ENCODE results near the gene SACS. TPM values are rescaled to one million over a fixed set of nuclear protein-coding genes. Genes with fewer than 3 reads are reported as not detected.

Gene SACS
- polyA plus RNA-seq, 3 donors: 1.7 to 2.7 (median 2.2) TPM

GRCh38 chr13:23453132-23453531, 19.6 kb upstream of the SACS start:
- no peaks in the 10 kb centered on the region for H3K79me2 ChIP-seq (ENCODE audit: insufficient read depth, low read length)

GRCh38 chr13:23450340-23451046, 17.0 kb upstream of the SACS start:
- no peaks in the 10 kb centered on the region for H3K4me1 ChIP-seq (ENCODE audit: control insufficient read depth in 1 of 2, insufficient read depth in 2 of 2, low read length in 2 of 2)
- intact Hi-C loops (cut with micrococcal nuclease): no loop called here
- no peak overlapping the region for H2AFZ ChIP-seq (ENCODE audit: insufficient read depth, low read depth, low read length, poor library complexity, severe bottlenecking)
- no peaks in the 10 kb centered on the region for H3K27me3 ChIP-seq (ENCODE audit: control insufficient read depth in 2 of 2, insufficient read depth in 2 of 2, low read length in 2 of 2)
- no peak overlapping the region for H3K9ac ChIP-seq (ENCODE audit: insufficient read depth, low read length, poor library complexity, severe bottlenecking)
- H3K4me3 Mint-ChIP-seq: no peak overlapping the region
- H3K9me3 ChIP-seq (replicated peaks in 1 of 2; ENCODE audit: control insufficient read depth in 1 of 2, insufficient read depth in 1 of 2, low read length in 2 of 2): no peaks in the 10 kb centered on the region
- H3K27ac Mint-ChIP-seq: peak overlapping the region in 2 of 7 donors; percentile 0 to 3
- peaks cover 0 to 2% (median 1%) of the 10 kb centered on the region in 3 donors for H3K27me3 Mint-ChIP-seq (ENCODE audit: low read depth in 3 of 3)
- no peak overlapping the region for H3K27ac ChIP-seq (ENCODE audit: low read depth in 1 of 2, low read length in 2 of 2)
- no peaks in the 10 kb centered on the region for H3K9me3 Mint-ChIP-seq
- no peak overlapping the region for H3K4me3 ChIP-seq (replicated peaks in 1 of 3; ENCODE audit: low read depth in 2 of 3, low read length in 3 of 3)
- H4K20me1 ChIP-seq (ENCODE audit: insufficient read depth, low read length): no peaks in the 10 kb centered on the region
- DNase-seq: no peak
- H3K4me1 Mint-ChIP-seq: peaks cover 5% of the 10 kb centered on the region
- no peak overlapping the region for H3K4me2 ChIP-seq (replicated peaks; ENCODE audit: extremely low read depth, low read length, poor library complexity, severe bottlenecking)
- no peaks in the 10 kb centered on the region for H3K79me2 ChIP-seq (ENCODE audit: insufficient read depth, low read length)
- TF ChIP-seq, protein P1, sequence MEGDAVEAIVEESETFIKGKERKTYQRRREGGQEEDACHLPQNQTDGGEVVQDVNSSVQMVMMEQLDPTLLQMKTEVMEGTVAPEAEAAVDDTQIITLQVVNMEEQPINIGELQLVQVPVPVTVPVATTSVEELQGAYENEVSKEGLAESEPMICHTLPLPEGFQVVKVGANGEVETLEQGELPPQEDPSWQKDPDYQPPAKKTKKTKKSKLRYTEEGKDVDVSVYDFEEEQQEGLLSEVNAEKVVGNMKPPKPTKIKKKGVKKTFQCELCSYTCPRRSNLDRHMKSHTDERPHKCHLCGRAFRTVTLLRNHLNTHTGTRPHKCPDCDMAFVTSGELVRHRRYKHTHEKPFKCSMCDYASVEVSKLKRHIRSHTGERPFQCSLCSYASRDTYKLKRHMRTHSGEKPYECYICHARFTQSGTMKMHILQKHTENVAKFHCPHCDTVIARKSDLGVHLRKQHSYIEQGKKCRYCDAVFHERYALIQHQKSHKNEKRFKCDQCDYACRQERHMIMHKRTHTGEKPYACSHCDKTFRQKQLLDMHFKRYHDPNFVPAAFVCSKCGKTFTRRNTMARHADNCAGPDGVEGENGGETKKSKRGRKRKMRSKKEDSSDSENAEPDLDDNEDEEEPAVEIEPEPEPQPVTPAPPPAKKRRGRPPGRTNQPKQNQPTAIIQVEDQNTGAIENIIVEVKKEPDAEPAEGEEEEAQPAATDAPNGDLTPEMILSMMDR (IDR thresholded peaks at IDR 0.05): no peak
- no peaks in the 10 kb centered on the region for H3K36me3 Mint-ChIP-seq
- no peaks in the 10 kb centered on the region for H3K36me3 ChIP-seq (replicated peaks in 1 of 2; ENCODE audit: control insufficient read depth in 1 of 2, insufficient read depth in 2 of 2, low read length in 2 of 2)
- 38% methylated on average over 3 of the region's 8 CpGs for WGBS (ENCODE audit: insufficient coverage)

More at GRCh38 chr13:23453132-23453531, 19.6 kb upstream of the SACS start:
- peaks cover 0 to 1% (median 0%) of the 10 kb centered on the region in 7 donors for H3K9me3 Mint-ChIP-seq
- peaks cover 0 to 2% (median 1%) of the 10 kb centered on the region in 3 donors for H3K27me3 Mint-ChIP-seq (ENCODE audit: low read depth in 3 of 3)
- Histone ChIP-seq H3K4me3 (replicated peaks in 1 of 3; ENCODE audit: low read depth in 2 of 3, low read length in 3 of 3) (no peak overlapping the region), H3K36me3 (replicated peaks in 1 of 2; ENCODE audit: control insufficient read depth in 1 of 2, insufficient read depth in 2 of 2, low read length in 2 of 2) (no peaks in the 10 kb centered on the region), H3K27ac (ENCODE audit: low read depth in 1 of 2, low read length in 2 of 2) (no peak overlapping the region), H3K9ac (ENCODE audit: insufficient read depth, low read length, poor library complexity, severe bottlenecking) (no peak overlapping the region), H3K4me2 (replicated peaks; ENCODE audit: extremely low read depth, low read length, poor library complexity, severe bottlenecking) (no peak overlapping the region), H3K4me1 (ENCODE audit: control insufficient read depth in 1 of 2, insufficient read depth in 2 of 2, low read length in 2 of 2) (no peaks in the 10 kb centered on the region), H2AFZ (ENCODE audit: insufficient read depth, low read depth, low read length, poor library complexity, severe bottlenecking) (no peak overlapping the region), H4K20me1 (ENCODE audit: insufficient read depth, low read length) (no peaks in the 10 kb centered on the region), H3K27me3 (ENCODE audit: control insufficient read depth in 2 of 2, insufficient read depth in 2 of 2, low read length in 2 of 2) (no peaks in the 10 kb centered on the region), H3K9me3 (replicated peaks in 1 of 2; ENCODE audit: control insufficient read depth in 1 of 2, insufficient read depth in 1 of 2, low read length in 2 of 2) (no peaks in the 10 kb centered on the region)
- peaks cover 5% of the 10 kb centered on the region for H3K4me1 Mint-ChIP-seq
- no peak overlapping the region for H3K4me3 Mint-ChIP-seq
- intact Hi-C loops (cut with micrococcal nuclease): no loop called here
- TF ChIP-seq, protein P1 (IDR thresholded peaks at IDR 0.05): no peak
- H3K27ac Mint-ChIP-seq: no peak overlapping the region
- no peaks in the 10 kb centered on the region for H3K36me3 Mint-ChIP-seq
- no peak for DNase-seq
- WGBS (ENCODE audit: insufficient coverage): 81% methylated on average over 6 of the region's 8 CpGs
